ENCODE measurements around the gene SLCO4C1.
A peak's percentile ranks its signal among the peaks of the same experiment; 100 is the strongest.
"Not testable (repeated sequence)": the region's sequence is repeated elsewhere in the genome, so short reads cannot be mapped to it uniquely, and the experiment has no call there.

Gene SLCO4C1

GRCh38 chr5:102296178-102296817, at the start of gene SLCO4C1:
TSS of gene SLCO4C1 (minus strand) at chr5:102296284. CDS start at chr5:102296262, 22 bp downstream.
- DNase-seq = peak; percentile 84

GRCh38 chr5:102341681-102342288, 45.7 kb upstream of the SLCO4C1 start:
- peak; percentile 56 for DNase-seq

- no peak for DNase-seq
Observed at GRCh38 chr5:102324714-102325113, 28.6 kb upstream of the SLCO4C1 start.

- DNase-seq = not testable (repeated sequence)
Observed at GRCh38 chr5:102318801-102319200, 22.7 kb upstream of the SLCO4C1 start.

GRCh38 chr5:102314328-102314727, 18.2 kb upstream of the SLCO4C1 start:
- no peak for DNase-seq

- no peak for DNase-seq
Observed at GRCh38 chr5:102313912-102314311, 17.8 kb upstream of the SLCO4C1 start.

- DNase-seq = no peak
Observed at GRCh38 chr5:102312586-102313370, 16.7 kb upstream of the SLCO4C1 start.

- DNase-seq = no peak
Observed at GRCh38 chr5:102309586-102309985, 13.5 kb upstream of the SLCO4C1 start.

GRCh38 chr5:102307232-102307631, 11.1 kb upstream of the SLCO4C1 start:
- no peak for DNase-seq

GRCh38 chr5:102306121-102306520, 10.0 kb upstream of the SLCO4C1 start:
- no peak for DNase-seq

- no peak for DNase-seq
Observed at GRCh38 chr5:102295534-102296177, 428 bp downstream of the SLCO4C1 start.

- DNase-seq = no peak
Observed at GRCh38 chr5:102294886-102295395, 1.1 kb downstream of the SLCO4C1 start.

GRCh38 chr5:102290004-102290403, 6.1 kb downstream of the SLCO4C1 start:
- DNase-seq = no peak

GRCh38 chr5:102289251-102289899, 6.7 kb downstream of the SLCO4C1 start:
- no peak for DNase-seq

GRCh38 chr5:102288630-102289029, 7.5 kb downstream of the SLCO4C1 start:
- DNase-seq = no peak

- DNase-seq = no peak
Observed at GRCh38 chr5:102286476-102286875, 9.6 kb downstream of the SLCO4C1 start.

GRCh38 chr5:102283102-102283797, 12.8 kb downstream of the SLCO4C1 start:
- no peak for DNase-seq

GRCh38 chr5:102279711-102280110, 16.4 kb downstream of the SLCO4C1 start:
- DNase-seq = no peak

GRCh38 chr5:102278231-102278630, 17.9 kb downstream of the SLCO4C1 start:
- no peak for DNase-seq

- no peak for DNase-seq
Observed at GRCh38 chr5:102277144-102277543, 18.9 kb downstream of the SLCO4C1 start.

GRCh38 chr5:102271759-102272158, 24.3 kb downstream of the SLCO4C1 start:
- no peak for DNase-seq

- no peak for DNase-seq
Observed at GRCh38 chr5:102270036-102270435, 26.0 kb downstream of the SLCO4C1 start.
